SK-N-SH treated with all-trans-retinoic acid at 6 μM for 48 hours (cell line): ENCODE measurements around the gene CCND2.

Source experiments
- ATAC-seq: fragments of 200-7000 bp; cut with Tn5 transposase; 3 replicates; pipeline ENCODE4 v1.9.1; 2020; ENCODE audit warnings: mild to moderate bottlenecking, moderate library complexity
- ARNTL ChIP-seq: fragments of 450-650 bp; formaldehyde crosslinking; IDR thresholded peaks from 2 replicates; pipeline ENCODE4 v1.5.0; 2020; ENCODE audit warnings: low read depth, mild to moderate bottlenecking, moderate library complexity, borderline replicate concordance
- BACH2 ChIP-seq: fragments of 250-450 bp; sonication (Bioruptor Pico); IDR thresholded peaks from 2 replicates; pipeline ENCODE4 v1.9.0; 2021; ENCODE audit warnings: mild to moderate bottlenecking, borderline replicate concordance
- CSDC2 ChIP-seq: fragments of 250-450 bp; sonication (Bioruptor Pico); IDR thresholded peaks from 2 replicates; pipeline ENCODE4 v1.5.0; 2020; ENCODE audit warnings: mild to moderate bottlenecking, moderate library complexity
- ESRRG ChIP-seq: fragments of 250-450 bp; sonication (Bioruptor Pico); IDR thresholded peaks from 2 replicates; pipeline ENCODE4 v1.6.1; 2021; ENCODE audit warnings: mild to moderate bottlenecking
- GLIS3 ChIP-seq: fragments of 250-450 bp; sonication (Bioruptor Pico); IDR thresholded peaks from 2 replicates; pipeline ENCODE4 v1.5.0; 2020; ENCODE audit warnings: mild to moderate bottlenecking, moderate library complexity
- ISL1 ChIP-seq: fragments of 250-450 bp; sonication (Bioruptor Pico); IDR thresholded peaks from 2 replicates; pipeline ENCODE4 v2.1.2; 2022; ENCODE audit warnings: mild to moderate bottlenecking, moderate library complexity
- OSR1 ChIP-seq: fragments of 250-450 bp; sonication (Bioruptor Pico); IDR thresholded peaks from 2 replicates; pipeline ENCODE4 v1.8.0; 2022; ENCODE audit warnings: moderate library complexity, mild to moderate bottlenecking, inconsistent platforms
- PPARA ChIP-seq: fragments of 250-450 bp; sonication (Bioruptor Pico); IDR thresholded peaks from 2 replicates; pipeline ENCODE4 v1.5.0; 2020; ENCODE audit warnings: mild to moderate bottlenecking, borderline replicate concordance
- RARB ChIP-seq: fragments of 250-450 bp; sonication (Bioruptor Pico); IDR thresholded peaks from 2 replicates; pipeline ENCODE4 v1.8.0; 2021; ENCODE audit warnings: mild to moderate bottlenecking, moderate library complexity
- SNAI2 ChIP-seq: fragments of 250-450 bp; sonication (Bioruptor Pico); IDR thresholded peaks from 2 replicates; pipeline ENCODE4 v1.5.0; 2020; ENCODE audit warnings: mild to moderate bottlenecking, moderate library complexity
- TCF4 ChIP-seq: fragments of 250-450 bp; sonication (Bioruptor Pico); IDR thresholded peaks from 2 replicates; pipeline ENCODE4 v1.8.0; 2021; ENCODE audit warnings: mild to moderate bottlenecking, moderate library complexity, borderline replicate concordance
- TOX ChIP-seq: fragments of 250-450 bp; sonication (Bioruptor Pico); IDR thresholded peaks from 2 replicates; pipeline ENCODE4 v1.8.0; 2021; ENCODE audit warnings: mild to moderate bottlenecking, moderate library complexity, borderline replicate concordance
- ZC3H10 ChIP-seq: fragments of 250-450 bp; sonication (Bioruptor Pico); IDR thresholded peaks from 2 replicates; pipeline ENCODE4 v1.5.1; 2021; ENCODE audit warnings: mild to moderate bottlenecking, moderate library complexity
- ZFP3 ChIP-seq: fragments of 250-450 bp; sonication (Bioruptor Pico); IDR thresholded peaks from 2 replicates; pipeline ENCODE4 v1.5.0; 2020; ENCODE audit warnings: mild to moderate bottlenecking, moderate library complexity
- ZFP30 ChIP-seq: fragments of 450-650 bp; formaldehyde crosslinking; IDR thresholded peaks from 2 replicates; pipeline ENCODE4 v1.5.0; 2022; ENCODE audit warnings: mild to moderate bottlenecking, moderate library complexity
- ZNF565 ChIP-seq: fragments of 450-650 bp; formaldehyde crosslinking; conservative IDR thresholded peaks from 2 replicates; pipeline ENCODE4 v1.5.0; 2020; ENCODE audit warnings: low read depth, mild to moderate bottlenecking, moderate library complexity
- ZNF70 ChIP-seq: fragments of 450-650 bp; formaldehyde crosslinking; IDR thresholded peaks from 2 replicates; pipeline ENCODE4 v1.5.0; 2020; ENCODE audit warnings: mild to moderate bottlenecking, moderate library complexity
- ZNF8 ChIP-seq: fragments of 450-650 bp; formaldehyde crosslinking; IDR thresholded peaks from 2 replicates; pipeline ENCODE4 v1.5.0; 2020; ENCODE audit warnings: mild to moderate bottlenecking, moderate library complexity
- TF ChIP-seq, protein P1 (sequence below): fragments of 250-450 bp; sonication (Bioruptor Pico); IDR thresholded peaks from 2 replicates; pipeline ENCODE4 v1.8.0; 2020; ENCODE audit warnings: mild to moderate bottlenecking, moderate library complexity, borderline replicate concordance
- TF ChIP-seq, protein P2 (sequence below): fragments of 250-450 bp; sonication (Bioruptor Pico); IDR thresholded peaks from 2 replicates; pipeline ENCODE4 v1.5.1; 2021; ENCODE audit warnings: mild to moderate bottlenecking, moderate library complexity
- TF ChIP-seq, protein P3 (sequence below): fragments of 250-450 bp; sonication (Bioruptor Pico); IDR thresholded peaks from 2 replicates; pipeline ENCODE4 v1.5.1; 2020; ENCODE audit warnings: low read depth, mild to moderate bottlenecking, moderate library complexity

CCND2 gene

DNA sequence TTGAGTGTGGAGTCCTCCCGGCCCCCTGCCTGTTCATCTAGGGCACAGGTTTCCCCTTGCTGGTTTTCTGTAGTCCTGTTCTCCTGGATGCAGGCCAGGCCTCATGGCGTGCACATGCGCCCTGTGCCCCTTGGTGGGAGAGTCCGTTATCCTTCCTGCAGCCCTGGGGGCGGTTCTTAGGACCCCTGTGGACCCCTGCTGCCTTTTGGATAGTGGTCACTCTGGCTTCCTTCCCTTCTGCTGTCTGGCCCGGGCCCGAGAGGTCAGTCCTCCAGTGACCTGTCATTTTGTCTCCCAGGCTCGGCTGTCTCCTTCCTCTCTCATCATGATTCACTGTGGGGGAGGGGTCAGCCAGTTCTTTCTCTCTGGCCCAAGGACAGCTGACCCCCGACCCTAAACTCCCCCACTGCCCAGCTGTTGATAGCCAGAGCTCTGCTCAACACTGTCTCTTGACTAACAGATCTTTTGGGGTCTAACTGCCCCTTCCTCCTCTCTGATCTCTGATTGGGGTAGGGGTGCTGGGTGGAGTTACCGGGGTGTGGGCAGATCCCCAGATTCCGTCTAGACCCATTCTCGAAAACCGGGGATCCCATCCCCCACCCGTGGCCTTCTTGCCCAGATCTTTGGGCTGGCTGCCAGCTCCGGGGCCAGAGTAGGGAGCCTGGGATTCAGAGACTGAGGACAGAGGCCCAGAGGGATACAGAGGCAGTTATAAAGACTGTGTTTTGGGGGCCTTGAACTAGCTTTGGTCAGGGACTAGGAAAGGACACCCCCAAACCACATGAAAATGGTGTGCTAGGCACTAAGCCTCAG lies 7.0 kb downstream of the CCND2 start:
- ATAC-seq: no peak
- TF ChIP-seq ARNTL (CRISPR knock-in tag) (no peak), RARB (no peak), GLIS3 (CRISPR knock-in tag) (no peak), ZNF565 (CRISPR knock-in tag) (no peak), TCF4 (CRISPR knock-in tag) (no peak), OSR1 (CRISPR knock-in tag) (no peak), TOX (CRISPR knock-in tag) (no peak)
- TF ChIP-seq, protein P1, sequence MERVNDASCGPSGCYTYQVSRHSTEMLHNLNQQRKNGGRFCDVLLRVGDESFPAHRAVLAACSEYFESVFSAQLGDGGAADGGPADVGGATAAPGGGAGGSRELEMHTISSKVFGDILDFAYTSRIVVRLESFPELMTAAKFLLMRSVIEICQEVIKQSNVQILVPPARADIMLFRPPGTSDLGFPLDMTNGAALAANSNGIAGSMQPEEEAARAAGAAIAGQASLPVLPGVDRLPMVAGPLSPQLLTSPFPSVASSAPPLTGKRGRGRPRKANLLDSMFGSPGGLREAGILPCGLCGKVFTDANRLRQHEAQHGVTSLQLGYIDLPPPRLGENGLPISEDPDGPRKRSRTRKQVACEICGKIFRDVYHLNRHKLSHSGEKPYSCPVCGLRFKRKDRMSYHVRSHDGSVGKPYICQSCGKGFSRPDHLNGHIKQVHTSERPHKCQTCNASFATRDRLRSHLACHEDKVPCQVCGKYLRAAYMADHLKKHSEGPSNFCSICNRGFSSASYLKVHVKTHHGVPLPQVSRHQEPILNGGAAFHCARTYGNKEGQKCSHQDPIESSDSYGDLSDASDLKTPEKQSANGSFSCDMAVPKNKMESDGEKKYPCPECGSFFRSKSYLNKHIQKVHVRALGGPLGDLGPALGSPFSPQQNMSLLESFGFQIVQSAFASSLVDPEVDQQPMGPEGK (CRISPR knock-in tag): no peak

DNA sequence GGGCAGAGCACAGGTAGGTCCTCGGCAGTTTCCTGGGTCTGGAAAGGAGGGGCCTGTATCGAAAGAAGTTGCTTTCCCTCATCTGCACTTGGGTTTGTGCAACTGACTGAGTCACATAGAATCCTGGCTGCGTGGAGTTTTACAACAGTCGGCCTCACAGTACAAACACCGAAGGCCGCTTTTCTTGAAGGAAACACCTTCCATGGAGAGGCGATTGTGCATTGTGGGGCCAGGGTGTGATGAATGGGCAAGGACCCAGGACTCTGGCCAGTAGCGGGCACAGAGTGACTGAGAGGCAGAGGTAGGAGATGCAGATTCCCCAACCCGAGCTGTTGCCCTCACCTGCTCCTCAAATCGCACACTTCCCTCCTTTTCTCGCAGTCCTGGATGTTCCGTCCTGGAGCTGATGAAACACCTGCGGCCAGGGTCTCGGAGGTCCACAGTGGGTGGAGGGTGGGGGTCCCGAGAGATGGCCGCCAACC lies 7.7 kb downstream of the CCND2 start:
- ATAC-seq: no peak
- TF ChIP-seq SNAI2 (CRISPR knock-in tag) (no peak), RARB (no peak), ZNF8 (CRISPR knock-in tag) (no peak), CSDC2 (CRISPR knock-in tag) (no peak), ZNF70 (CRISPR knock-in tag) (no peak), OSR1 (CRISPR knock-in tag) (no peak), ESRRG (CRISPR knock-in tag) (no peak), ZNF565 (CRISPR knock-in tag) (no peak), GLIS3 (CRISPR knock-in tag) (no peak), BACH2 (no peak), ARNTL (CRISPR knock-in tag) (no peak), PPARA (CRISPR knock-in tag) (no peak), TOX (CRISPR knock-in tag) (no peak), ZC3H10 (CRISPR knock-in tag) (no peak), TCF4 (CRISPR knock-in tag) (no peak)
- TF ChIP-seq, protein P1 (CRISPR knock-in tag): no peak
- TF ChIP-seq, protein P2, sequence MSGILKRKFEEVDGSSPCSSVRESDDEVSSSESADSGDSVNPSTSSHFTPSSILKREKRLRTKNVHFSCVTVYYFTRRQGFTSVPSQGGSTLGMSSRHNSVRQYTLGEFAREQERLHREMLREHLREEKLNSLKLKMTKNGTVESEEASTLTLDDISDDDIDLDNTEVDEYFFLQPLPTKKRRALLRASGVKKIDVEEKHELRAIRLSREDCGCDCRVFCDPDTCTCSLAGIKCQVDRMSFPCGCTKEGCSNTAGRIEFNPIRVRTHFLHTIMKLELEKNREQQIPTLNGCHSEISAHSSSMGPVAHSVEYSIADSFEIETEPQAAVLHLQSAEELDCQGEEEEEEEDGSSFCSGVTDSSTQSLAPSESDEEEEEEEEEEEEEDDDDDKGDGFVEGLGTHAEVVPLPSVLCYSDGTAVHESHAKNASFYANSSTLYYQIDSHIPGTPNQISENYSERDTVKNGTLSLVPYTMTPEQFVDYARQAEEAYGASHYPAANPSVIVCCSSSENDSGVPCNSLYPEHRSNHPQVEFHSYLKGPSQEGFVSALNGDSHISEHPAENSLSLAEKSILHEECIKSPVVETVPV (CRISPR knock-in tag): no peak
- TF ChIP-seq, protein P3, sequence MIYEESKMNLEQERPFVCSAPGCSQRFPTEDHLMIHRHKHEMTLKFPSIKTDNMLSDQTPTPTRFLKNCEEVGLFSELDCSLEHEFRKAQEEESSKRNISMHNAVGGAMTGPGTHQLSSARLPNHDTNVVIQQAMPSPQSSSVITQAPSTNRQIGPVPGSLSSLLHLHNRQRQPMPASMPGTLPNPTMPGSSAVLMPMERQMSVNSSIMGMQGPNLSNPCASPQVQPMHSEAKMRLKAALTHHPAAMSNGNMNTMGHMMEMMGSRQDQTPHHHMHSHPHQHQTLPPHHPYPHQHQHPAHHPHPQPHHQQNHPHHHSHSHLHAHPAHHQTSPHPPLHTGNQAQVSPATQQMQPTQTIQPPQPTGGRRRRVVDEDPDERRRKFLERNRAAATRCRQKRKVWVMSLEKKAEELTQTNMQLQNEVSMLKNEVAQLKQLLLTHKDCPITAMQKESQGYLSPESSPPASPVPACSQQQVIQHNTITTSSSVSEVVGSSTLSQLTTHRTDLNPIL: no peak

DNA sequence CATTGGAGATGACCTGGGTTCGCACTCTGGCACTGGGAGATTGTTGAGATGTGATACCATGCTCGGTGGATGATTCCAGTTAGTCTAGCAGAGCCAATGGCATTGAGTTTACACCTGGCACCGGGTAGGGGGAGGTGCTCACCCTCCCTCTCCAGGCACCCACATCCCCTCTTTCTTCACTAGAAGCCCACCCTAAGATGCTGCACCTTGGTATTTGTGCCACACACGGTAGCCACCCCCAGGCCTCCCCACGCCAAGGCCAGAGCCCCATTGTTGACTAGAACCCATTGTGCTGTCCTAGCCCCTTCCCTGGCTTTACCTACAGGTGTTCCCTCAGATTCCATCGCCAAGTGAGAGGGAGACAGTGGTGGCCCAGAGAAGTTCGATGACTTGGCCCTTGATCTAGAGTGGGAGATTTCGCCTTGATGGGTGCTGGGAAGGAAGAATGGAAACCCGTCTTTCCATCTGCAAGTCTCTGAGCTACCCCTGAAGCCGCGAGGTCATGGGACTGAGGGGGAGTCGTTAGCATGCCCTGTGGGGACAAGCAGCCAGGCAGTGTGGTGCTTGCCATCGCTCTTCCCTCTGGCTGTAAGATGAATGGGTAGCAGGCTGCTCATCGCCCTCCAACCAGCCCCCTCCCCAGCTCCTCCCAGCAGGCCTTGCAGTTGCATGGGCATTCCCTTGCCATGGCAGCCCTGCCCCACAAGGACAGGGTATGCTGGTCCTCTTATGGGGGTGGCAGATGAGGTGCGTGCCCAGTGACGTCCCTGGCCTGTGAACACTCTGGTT lies 8.7 kb downstream of the CCND2 start:
- ATAC-seq: no peak

More for the DNA sequence above, 8.7 kb downstream of the CCND2 start:
- TF ChIP-seq PPARA (CRISPR knock-in tag) (no peak), ZNF565 (CRISPR knock-in tag) (no peak), ZNF70 (CRISPR knock-in tag) (no peak), ZC3H10 (CRISPR knock-in tag) (no peak), ISL1 (CRISPR knock-in tag) (no peak), ZFP3 (CRISPR knock-in tag) (no peak), ZNF8 (CRISPR knock-in tag) (no peak), TOX (CRISPR knock-in tag) (no peak), ZFP30 (no peak), CSDC2 (CRISPR knock-in tag) (no peak), ARNTL (CRISPR knock-in tag) (no peak), BACH2 (no peak)
- TF ChIP-seq, protein P2 (CRISPR knock-in tag): no peak
- TF ChIP-seq, protein P3: no peak
